Large intestine (tissue), 3 donors: ENCODE data around the gene PMPCA. TPM values are rescaled to one million over a fixed set of nuclear protein-coding genes. Genes with fewer than 3 reads are reported as not detected.

Experiments used
- DNase-seq, 2 donors: peaks; one replicate each; pipeline versions ENCODE4 v3.0.0 to v3.0.0-alpha.2; 2013
- H3K27ac ChIP-seq: one replicate; pipeline ENCODE4 v1.5.1; 2013; ENCODE audit warnings: low read length
- H3K27me3 ChIP-seq: 2 replicates; pipeline ENCODE4 v1.6.1; 2013; ENCODE audit warnings: low read length; ENCODE audit not compliant: control insufficient read depth, insufficient read depth
- H3K36me3 ChIP-seq: 2 replicates; pipeline ENCODE4 v1.6.1; 2013; ENCODE audit warnings: low read length; ENCODE audit not compliant: control insufficient read depth, insufficient read depth
- H3K4me1 ChIP-seq: one replicate; pipeline ENCODE4 v1.6.1; 2013; ENCODE audit warnings: low read length; ENCODE audit not compliant: control insufficient read depth, insufficient read depth
- H3K4me3 ChIP-seq: one replicate; pipeline ENCODE4 v1.5.1; 2013; ENCODE audit warnings: low read length
- H3K9me3 ChIP-seq: one replicate; pipeline ENCODE4 v1.6.1; 2013; ENCODE audit warnings: mild to moderate bottlenecking, low read depth, low read length, moderate library complexity; ENCODE audit not compliant: control insufficient read depth
- WGBS: methylation state at CpG from one replicate; pipeline ENCODE4 v1.1.5; 2013; ENCODE audit warnings: low lambda C conversion rate; ENCODE audit not compliant: insufficient coverage; 5-methylcytosine and 5-hydroxymethylcytosine counted together
- polyA plus RNA-seq: library from polyadenylated mRNA; unstranded; fragments of 120-200 nt; gene quantifications from one replicate; pipeline ENCODE4 v1.2.1, GENCODE V29; 2013

Gene PMPCA
- polyA plus RNA-seq, 1 donor: 64.7 TPM

GRCh38 chr9:136394312-136395019 lies 16.0 kb upstream of the PMPCA start:
- Histone ChIP-seq H3K9me3 (peaks cover 3% of the 10 kb centered on the region), H3K27ac (no peak overlapping the region), H3K27me3 (no peaks in the 10 kb centered on the region), H3K4me1 (peaks cover 12% of the 10 kb centered on the region), H3K36me3 (peaks cover 77% of the 10 kb centered on the region), H3K4me3 (no peak overlapping the region)
- no CpG with 5 or more reads among the region's 21 CpGs for WGBS
- no peak for DNase-seq

- Histone ChIP-seq H3K4me1 (peaks cover 12% of the 10 kb centered on the region), H3K4me3 (no peak overlapping the region), H3K27ac (no peak overlapping the region), H3K36me3 (peaks cover 72% of the 10 kb centered on the region), H3K27me3 (no peaks in the 10 kb centered on the region), H3K9me3 (peaks cover 4% of the 10 kb centered on the region)
- no CpG with 5 or more reads among the region's 13 CpGs for WGBS
- no peak for DNase-seq
Measured at GRCh38 chr9:136395020-136395340, 15.5 kb upstream of the PMPCA start.

- Histone ChIP-seq H3K36me3 (peaks cover 70% of the 10 kb centered on the region), H3K9me3 (peaks cover 4% of the 10 kb centered on the region), H3K27me3 (no peaks in the 10 kb centered on the region), H3K27ac (no peak overlapping the region), H3K4me1 (peaks cover 16% of the 10 kb centered on the region), H3K4me3 (no peak overlapping the region)
- no peak for DNase-seq
- WGBS: no CpG with 5 or more reads among the region's 26 CpGs
Measured at GRCh38 chr9:136395345-136396218, 14.9 kb upstream of the PMPCA start.

- peaks cover 4% of the 10 kb centered on the region for H3K9me3 ChIP-seq
- no peak overlapping the region for H3K4me3 ChIP-seq
- no CpG with 5 or more reads among the region's 4 CpGs for WGBS
- H3K27ac ChIP-seq: no peak overlapping the region
- peaks cover 68% of the 10 kb centered on the region for H3K36me3 ChIP-seq
- no peaks in the 10 kb centered on the region for H3K27me3 ChIP-seq
- H3K4me1 ChIP-seq: peaks cover 17% of the 10 kb centered on the region
- DNase-seq: no peak
Measured at GRCh38 chr9:136396219-136396515, 14.3 kb upstream of the PMPCA start.

- no peak overlapping the region for H3K27ac ChIP-seq
- H3K4me1 ChIP-seq: peaks cover 17% of the 10 kb centered on the region
- no peaks in the 10 kb centered on the region for H3K27me3 ChIP-seq
- no CpG with 5 or more reads among the region's 6 CpGs for WGBS
- no peak overlapping the region for H3K4me3 ChIP-seq
- peaks cover 4% of the 10 kb centered on the region for H3K9me3 ChIP-seq
- peaks cover 67% of the 10 kb centered on the region for H3K36me3 ChIP-seq
- DNase-seq: no peak
Measured at GRCh38 chr9:136397643-136398042, 12.8 kb upstream of the PMPCA start.

GRCh38 chr9:136398286-136398685 lies 12.2 kb upstream of the PMPCA start:
- Histone ChIP-seq H3K36me3 (peaks cover 62% of the 10 kb centered on the region), H3K9me3 (peaks cover 4% of the 10 kb centered on the region), H3K4me1 (peaks cover 17% of the 10 kb centered on the region), H3K4me3 (no peak overlapping the region), H3K27ac (no peak overlapping the region), H3K27me3 (no peaks in the 10 kb centered on the region)
- no peak for DNase-seq
- WGBS: no CpG with 5 or more reads among the region's 12 CpGs

GRCh38 chr9:136399176-136400037 lies 11.1 kb upstream of the PMPCA start:
- peak; percentile 45 to 70 for DNase-seq
- Histone ChIP-seq H3K9me3 (peaks cover 4% of the 10 kb centered on the region), H3K27ac (peak overlapping the region; percentile 42), H3K36me3 (peaks cover 61% of the 10 kb centered on the region), H3K27me3 (no peaks in the 10 kb centered on the region), H3K4me3 (peak overlapping the region; percentile 80), H3K4me1 (peaks cover 17% of the 10 kb centered on the region)
- WGBS: no CpG with 5 or more reads among the region's 67 CpGs

GRCh38 chr9:136400038-136400834 lies 10.2 kb upstream of the PMPCA start, which contains the start of gene SNAPC4:
Gene SNAPC4, minus strand, starts transcription at chr9:136400170. Its CDS starts 1,742 bp downstream, at chr9:136398428.
- H3K4me3 ChIP-seq: peak within 1 kb of the TSS; percentile 80
- H3K36me3 ChIP-seq: peaks cover 61% of the 10 kb centered on the region
- H3K27me3 ChIP-seq: no peaks in the 10 kb centered on the region
- WGBS: no CpG with 5 or more reads among the region's 71 CpGs
- DNase-seq: peak; percentile 87 to 91
- H3K27ac ChIP-seq: peak within 1 kb of the TSS; percentile 42
- peaks cover 17% of the 10 kb centered on the region for H3K4me1 ChIP-seq
- H3K9me3 ChIP-seq: peaks cover 4% of the 10 kb centered on the region

- WGBS: no CpG with 5 or more reads among the region's 18 CpGs
- H3K36me3 ChIP-seq: peaks cover 58% of the 10 kb centered on the region
Measured at GRCh38 chr9:136401173-136401922, 9.1 kb upstream of the PMPCA start.

More at GRCh38 chr9:136401173-136401922, 9.1 kb upstream of the PMPCA start:
- Histone ChIP-seq H3K9me3 (peaks cover 4% of the 10 kb centered on the region), H3K4me3 (no peak overlapping the region), H3K27ac (no peak overlapping the region), H3K4me1 (peaks cover 17% of the 10 kb centered on the region), H3K27me3 (no peaks in the 10 kb centered on the region)
- DNase-seq: no peak
